HEK293T (cell line): ENCODE measurements around the gene TRIM41.

Experiments
- BHLHE40 ChIP-seq: fragments of 450-650 bp; IDR thresholded peaks from 2 replicates; pipeline ENCODE4 v1.6.1; 2016; ENCODE audit warnings: mild to moderate bottlenecking, moderate library complexity, borderline replicate concordance
- FOXM1 ChIP-seq: fragments of 450-650 bp; IDR thresholded peaks from 2 replicates; pipeline ENCODE4 v1.6.1; 2017; ENCODE audit warnings: mild to moderate bottlenecking, borderline replicate concordance
- L3MBTL2 ChIP-seq: fragments of 450-650 bp; conservative IDR thresholded peaks from 2 replicates; pipeline ENCODE4 v1.6.1; 2016; ENCODE audit warnings: mild to moderate bottlenecking

GRCh38 chr5:181243564-181244343 is 20.7 kb downstream of the TRIM41 start, which contains the start of gene RACK1:
- peak; percentile 20; the same call in 1 of the 2 replicates for TF ChIP-seq FOXM1
- TF ChIP-seq L3MBTL2: peak; percentile 61
- TF ChIP-seq BHLHE40: peak; percentile 66; the same call in 1 of the 2 replicates
